Ascending aorta (tissue), 2 donors: ENCODE results near the gene COL20A1. TPM values are rescaled to one million over a fixed set of nuclear protein-coding genes. Genes with fewer than 3 reads are reported as not detected.
"Not testable (repeated sequence)": the region's sequence is repeated elsewhere in the genome, so short reads cannot be mapped to it uniquely, and the experiment has no call there.

Experiments used
- DNase-seq, 2 donors: peaks; one replicate each; pipeline ENCODE4 v3.0.0-alpha.2; 2019; ENCODE audit warnings: low spot score in 2 of 2
- H3K27ac ChIP-seq, 2 donors: fragments of 200-600 bp; sonication (generic); one replicate each; pipeline ENCODE4 v1.5.1; 2016 to 2017; ENCODE audit warnings: mild to moderate bottlenecking in 1 of 2
- H3K27me3 ChIP-seq: fragments of 200-600 bp; sonication (generic); one replicate; pipeline ENCODE4 v1.5.1; 2017
- H3K36me3 ChIP-seq, 2 donors: fragments of 200-600 bp; sonication (generic); one replicate each; pipeline ENCODE4 v1.5.1; 2016
- H3K4me1 ChIP-seq, 2 donors: fragments of 200-600 bp; sonication (generic); one replicate each; pipeline ENCODE4 v1.5.1; 2016 to 2017; ENCODE audit warnings: mild to moderate bottlenecking in 1 of 2
- H3K4me3 ChIP-seq, 2 donors: fragments of 200-600 bp; sonication (generic); one replicate each; pipeline ENCODE4 v1.5.1; 2016 to 2017; ENCODE audit warnings: mild to moderate bottlenecking in 1 of 2
- H3K9me3 ChIP-seq, 2 donors: fragments of 200-600 bp; sonication (generic); one replicate each; pipeline ENCODE4 v1.5.1; 2016
- CTCF ChIP-seq, 3 experiments: fragments of 200-600 bp in 2 of 3; fragments of 450-650 bp in 1 of 3; sonication (generic) in 2 of 3; IDR thresholded peaks; one replicate each; pipeline ENCODE4 v1.5.1; 2016 to 2019; ENCODE audit warnings: antibody characterized with exemption in 3 of 3, mild to moderate bottlenecking in 1 of 3, moderate library complexity in 1 of 3
- intact Hi-C: fragments of 100-400 bp; cut with DNase I; formaldehyde crosslinking; loops from one replicate; pipeline ENCODE4 v1.15.1; 2023
- total RNA-seq: library from RNA; depleted of rRNA; stranded (reverse); fragments of >200 nt; gene quantifications from one replicate; pipeline ENCODE4 v1.1.0, GENCODE V29; 2016

The COL20A1 gene
- total RNA-seq, 1 donor from 2014 or later, result not detected

DNA sequence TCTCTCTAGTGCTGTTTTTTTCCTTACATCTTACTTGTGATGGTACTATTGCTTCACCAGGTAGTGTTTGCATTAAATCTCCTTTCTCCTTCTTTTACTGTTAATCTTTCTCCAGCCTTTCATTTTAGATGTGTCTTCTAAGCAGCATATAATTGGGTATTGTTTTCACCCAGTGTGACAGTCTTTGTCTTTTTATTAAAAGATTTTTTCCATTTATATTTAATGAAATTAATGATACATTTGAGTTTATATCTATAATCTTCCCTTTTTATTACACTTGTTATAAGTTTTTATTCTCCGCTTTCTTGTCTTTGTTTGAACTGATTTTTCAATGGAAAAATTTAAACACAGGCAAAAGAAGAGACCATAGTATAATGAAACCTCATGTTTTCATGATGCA, 8.7 kb downstream of the COL20A1 start:
- Histone ChIP-seq H3K4me1 (no peaks in the 10 kb centered on the region), H3K27me3 (peaks cover 4% of the 10 kb centered on the region), H3K9me3 (no peaks in the 10 kb centered on the region), H3K4me3 (no peak overlapping the region), H3K36me3 (no peaks in the 10 kb centered on the region), H3K27ac (no peak overlapping the region)
- DNase-seq, result no peak
- intact Hi-C loops, result no loop called here
- no peak for TF ChIP-seq CTCF (IDR thresholded peaks at IDR 0.05)

DNA sequence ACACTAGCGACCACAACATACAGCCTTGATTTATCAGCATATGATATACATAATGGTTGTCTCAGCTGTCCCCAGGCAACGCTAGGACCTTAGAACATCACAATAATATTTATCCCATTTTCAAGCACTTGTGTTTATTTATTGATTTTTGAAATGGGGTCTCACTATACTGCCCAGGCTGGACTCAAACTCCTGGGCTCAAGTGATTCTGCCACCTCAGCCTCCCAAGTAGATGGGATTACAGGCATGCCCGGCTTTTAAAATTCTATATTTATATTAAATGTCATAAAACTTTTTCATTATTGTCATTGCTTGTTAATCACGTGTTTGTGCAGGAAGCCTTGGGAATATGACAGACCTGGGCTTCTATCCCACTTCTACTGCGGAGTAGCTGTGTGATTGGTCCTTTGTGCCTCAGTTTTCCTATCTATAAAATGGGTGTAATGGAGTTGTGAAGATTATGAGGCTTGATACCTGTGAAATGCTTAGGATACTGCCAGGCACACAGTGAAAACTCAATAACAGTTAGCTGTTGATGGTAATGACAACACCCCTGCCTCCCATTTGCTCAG, 10.2 kb downstream of the COL20A1 start:
- H3K27me3 ChIP-seq, result no peaks in the 10 kb centered on the region
- TF ChIP-seq CTCF (IDR thresholded peaks at IDR 0.05), result no peak
- intact Hi-C loops, result no loop called here
- H3K4me1 ChIP-seq, result no peaks in the 10 kb centered on the region
- H3K9me3 ChIP-seq, result no peaks in the 10 kb centered on the region
- H3K36me3 ChIP-seq, result no peaks in the 10 kb centered on the region
- no peak for DNase-seq
- no peak overlapping the region for H3K27ac ChIP-seq
- no peak overlapping the region for H3K4me3 ChIP-seq

- intact Hi-C loops, result no loop called here
- TF ChIP-seq CTCF (IDR thresholded peaks at IDR 0.05), result no peak
- H3K36me3 ChIP-seq, result no peaks in the 10 kb centered on the region
- no peak for DNase-seq
- H3K27me3 ChIP-seq, result peaks cover 4% of the 10 kb centered on the region
- no peaks in the 10 kb centered on the region for H3K9me3 ChIP-seq
- no peak overlapping the region for H3K4me3 ChIP-seq
- H3K4me1 ChIP-seq, result no peaks in the 10 kb centered on the region
- H3K27ac ChIP-seq, result no peak overlapping the region
Measured at GRCh38 chr20:63305393-63305792, 12.4 kb downstream of the COL20A1 start.

GRCh38 chr20:63305933-63306672, 13.1 kb downstream of the COL20A1 start:
- H3K36me3 ChIP-seq, H3K4me1 ChIP-seq, DNase-seq, H3K27me3 ChIP-seq, H3K27ac ChIP-seq, H3K9me3 ChIP-seq, H3K4me3 ChIP-seq, intact Hi-C loops: not testable (repeated sequence)

DNA sequence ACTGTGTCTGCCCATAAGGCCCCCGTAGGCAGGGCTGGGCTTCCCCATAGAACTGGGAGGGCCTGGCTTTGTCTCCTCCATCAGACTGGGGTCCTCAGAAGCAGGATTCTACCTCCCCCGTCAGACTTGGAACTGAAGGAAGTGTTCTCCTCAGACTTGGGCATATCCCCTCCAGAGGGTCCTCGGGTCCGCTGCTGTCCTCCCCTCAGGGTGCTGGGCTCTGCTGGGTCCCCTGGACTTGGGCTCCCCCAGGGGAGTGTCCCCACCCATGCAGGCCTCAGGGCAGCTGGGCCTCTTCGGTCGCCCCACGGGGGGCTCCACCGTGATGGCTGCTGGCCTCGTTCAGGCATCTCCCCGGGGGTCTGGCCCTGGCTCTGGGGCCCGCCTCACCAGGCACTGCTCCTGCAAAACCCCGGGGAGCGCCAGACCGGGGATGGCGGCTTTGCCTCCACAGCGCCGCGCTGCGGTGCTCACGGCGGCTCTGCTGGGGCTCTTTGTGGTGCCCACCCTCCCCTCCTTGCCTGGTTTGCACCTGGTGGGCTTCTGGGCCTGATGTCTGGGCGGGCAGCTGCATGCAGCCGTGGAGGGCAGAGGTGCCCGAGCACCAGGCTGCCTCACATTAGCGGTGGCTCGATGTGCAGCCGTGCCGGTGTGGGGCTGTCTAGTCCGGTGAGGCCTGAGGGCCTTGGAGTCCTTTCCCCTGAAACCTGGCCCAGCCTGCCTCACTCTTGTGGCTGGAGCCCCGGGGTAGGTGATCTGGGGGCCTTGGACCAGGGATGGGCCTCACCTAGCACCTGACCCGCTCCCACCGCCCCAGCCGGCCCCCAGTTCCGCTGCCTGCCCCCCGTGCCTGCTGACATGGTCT, 13.9 kb downstream of the COL20A1 start:
- H3K4me1 ChIP-seq, result no peaks in the 10 kb centered on the region
- intact Hi-C loops, result no loop called here

More for the DNA sequence above, 13.9 kb downstream of the COL20A1 start:
- H3K36me3 ChIP-seq, result no peaks in the 10 kb centered on the region
- H3K9me3 ChIP-seq, result no peaks in the 10 kb centered on the region
- no peak overlapping the region for H3K4me3 ChIP-seq
- peaks cover 4% of the 10 kb centered on the region for H3K27me3 ChIP-seq
- no peak for TF ChIP-seq CTCF (IDR thresholded peaks at IDR 0.05)
- DNase-seq, result no peak
- H3K27ac ChIP-seq, result no peak overlapping the region
